ENCODE results near the gene MGLL. TPM values are rescaled to one million over a fixed set of nuclear protein-coding genes. Genes with fewer than 3 reads are reported as not detected.

MGLL gene
- total and polyA plus RNA-seq, 9 donors, result 4.5 to 22.4 (median 13.3) TPM

GRCh38 chr3:127783642-127784160 lies 38.6 kb downstream of the MGLL start:
- no peak for TF ChIP-seq EP300 (IDR thresholded peaks at IDR 0.05)
- TF ChIP-seq POLR2A (IDR thresholded peaks at IDR 0.05), result no peak
- no peak for TF ChIP-seq CTCF (IDR thresholded peaks at IDR 0.05)
- 77 to 89% (median 87%) methylated on average over 4 of the region's 4 CpGs for WGBS, 3 donors
- peaks cover 3% of the 10 kb centered on the region for H3K4me1 ChIP-seq (ENCODE audit: insufficient read depth)
- H3K36me3 ChIP-seq, result no peaks in the 10 kb centered on the region
- no peak for DNase-seq
- no peak overlapping the region for H3K27ac ChIP-seq
- H3K4me3 ChIP-seq, result no peak overlapping the region
- H3K9me3 ChIP-seq, result no peaks in the 10 kb centered on the region
- no peaks in the 10 kb centered on the region for H3K27me3 ChIP-seq
- intact Hi-C loops (cut with DNase I), result no loop called here

- H3K27ac ChIP-seq, result no peak overlapping the region
- intact Hi-C loops (cut with DNase I), result no loop called here
- TF ChIP-seq CTCF (IDR thresholded peaks at IDR 0.05), result no peak
- no peak for TF ChIP-seq EP300 (IDR thresholded peaks at IDR 0.05)
- no peak for TF ChIP-seq POLR2A (IDR thresholded peaks at IDR 0.05)
- WGBS, 3 donors, result 92 to 95% (median 92%) methylated on average over 9 of the region's 9 CpGs
- no peaks in the 10 kb centered on the region for H3K9me3 ChIP-seq
- no peaks in the 10 kb centered on the region for H3K27me3 ChIP-seq
- H3K4me1 ChIP-seq (ENCODE audit: insufficient read depth), result peaks cover 3% of the 10 kb centered on the region
- H3K36me3 ChIP-seq, result no peaks in the 10 kb centered on the region
- no peak for DNase-seq
- H3K4me3 ChIP-seq, result no peak overlapping the region
Measured at GRCh38 chr3:127783166-127783565, 39.1 kb downstream of the MGLL start.

GRCh38 chr3:127781411-127782001 lies 40.8 kb downstream of the MGLL start:
- H3K9me3 ChIP-seq, result no peaks in the 10 kb centered on the region
- no peaks in the 10 kb centered on the region for H3K36me3 ChIP-seq
- TF ChIP-seq POLR2A (IDR thresholded peaks at IDR 0.05) (no peak), CTCF (IDR thresholded peaks at IDR 0.05) (no peak), EP300 (IDR thresholded peaks at IDR 0.05) (no peak)
- H3K27me3 ChIP-seq, result no peaks in the 10 kb centered on the region
- H3K27ac ChIP-seq, result no peak overlapping the region
- no peak overlapping the region for H3K4me3 ChIP-seq
- no peaks in the 10 kb centered on the region for H3K4me1 ChIP-seq (ENCODE audit: insufficient read depth)
- no peak for DNase-seq
- WGBS, 3 donors, result 51 to 59% (median 54%) methylated on average over 15 of the region's 15 CpGs
- intact Hi-C loops (cut with DNase I), result no loop called here

- H3K4me3 ChIP-seq, result no peak overlapping the region
- no peak overlapping the region for H3K27ac ChIP-seq
- H3K36me3 ChIP-seq, result no peaks in the 10 kb centered on the region
- H3K27me3 ChIP-seq, result no peaks in the 10 kb centered on the region
- WGBS, 3 donors, result 82 to 85% (median 82%) methylated on average over 8 of the region's 8 CpGs
- TF ChIP-seq EP300 (IDR thresholded peaks at IDR 0.05) (no peak), POLR2A (IDR thresholded peaks at IDR 0.05) (no peak), CTCF (IDR thresholded peaks at IDR 0.05) (no peak)
- intact Hi-C loops (cut with DNase I), result no loop called here
- peaks cover 3% of the 10 kb centered on the region for H3K4me1 ChIP-seq (ENCODE audit: insufficient read depth)
- H3K9me3 ChIP-seq, result no peaks in the 10 kb centered on the region
- DNase-seq, result no peak
Measured at GRCh38 chr3:127780536-127781400, 41.5 kb downstream of the MGLL start.

All from ovary (tissue), 9 donors.